Spinal cord (tissue), 10 donors: Measurements from ENCODE around the gene RHAG. TPM values are rescaled to one million over a fixed set of nuclear protein-coding genes. Genes with fewer than 3 reads are reported as not detected.

Source experiments
- DNase-seq, 6 donors: peaks; one replicate each; pipeline versions ENCODE4 v3.0.0 to v3.0.0-alpha.2; 2013 to 2015; ENCODE audit warnings: low spot score in 6 of 6, low read depth in 4 of 6
- H3K27ac ChIP-seq: one replicate; pipeline ENCODE4 v1.5.1; 2013; ENCODE audit warnings: low read depth, low read length, control low read depth
- H3K27me3 ChIP-seq: one replicate; pipeline ENCODE4 v1.6.1; 2013; ENCODE audit warnings: low read length; ENCODE audit not compliant: control insufficient read depth, insufficient read depth
- H3K36me3 ChIP-seq: one replicate; pipeline ENCODE4 v1.6.1; 2013; ENCODE audit warnings: low read length; ENCODE audit not compliant: control insufficient read depth, insufficient read depth
- H3K4me1 ChIP-seq: one replicate; pipeline ENCODE4 v1.6.1; 2013; ENCODE audit warnings: low read length; ENCODE audit not compliant: control insufficient read depth, insufficient read depth
- H3K4me3 ChIP-seq: one replicate; pipeline ENCODE4 v1.5.1; 2013; ENCODE audit warnings: low read depth, low read length, control low read depth
- H3K9me3 ChIP-seq: one replicate; pipeline ENCODE4 v1.6.1; 2013; ENCODE audit warnings: low read length; ENCODE audit not compliant: control insufficient read depth, insufficient read depth
- WGBS: methylation state at CpG from one replicate; pipeline ENCODE4 v1.1.5; 2013; ENCODE audit warnings: missing lambda C conversion rate; ENCODE audit not compliant: insufficient coverage; 5-methylcytosine and 5-hydroxymethylcytosine counted together
- polyA plus RNA-seq, 2 donors: library from polyadenylated mRNA; unstranded; fragments of 120-200 nt; gene quantifications; one replicate each; pipeline ENCODE4 v1.2.1, GENCODE V29; 2013; ENCODE audit not compliant: insufficient read length in 2 of 2
- total RNA-seq, 2 donors: library from RNA; depleted of rRNA in 1 of 2; stranded (reverse); fragments of 120-200 nt in 1 of 2; fragments of >200 nt in 1 of 2; gene quantifications; one replicate each; pipeline versions ENCODE4 v1.2.3 to v1.2.4, GENCODE V29; 2013 to 2014
- donor health status: healthy.

The RHAG gene
- total and polyA plus RNA-seq, 4 donors, result 0.27 to 11.0 (median 1.5) TPM

DNA sequence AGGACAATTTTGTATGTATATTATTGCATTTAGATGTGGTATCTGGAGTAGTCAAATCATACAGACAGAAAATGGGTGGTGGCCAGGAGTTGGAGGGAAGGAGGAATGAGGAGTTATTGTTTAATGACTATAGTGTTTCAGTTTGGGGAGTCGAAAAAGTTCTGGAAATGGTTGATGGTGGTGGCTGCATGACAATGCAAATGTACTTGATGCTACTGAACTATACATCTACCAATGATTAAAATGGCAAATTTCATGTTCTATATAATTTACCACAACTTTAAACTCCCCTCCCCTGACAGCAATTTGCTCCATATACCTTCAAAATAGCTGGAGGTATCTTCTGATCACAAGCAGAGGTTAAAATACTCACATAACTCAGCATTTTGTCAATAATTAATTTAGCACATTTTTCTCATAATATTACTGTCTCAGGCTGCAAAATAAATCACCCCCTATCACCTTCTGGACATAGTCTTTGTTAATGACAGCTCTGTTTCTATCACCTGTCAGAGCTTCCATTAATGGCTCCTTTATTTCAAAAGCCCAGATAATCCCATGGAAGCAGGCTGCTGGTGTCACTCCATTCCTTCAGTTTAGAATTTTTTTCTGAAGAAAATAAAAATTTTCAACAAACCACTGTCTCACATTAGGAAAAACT lies 25.7 kb upstream of the RHAG start:
- WGBS, result no CpG with 5 or more reads among the region's 1 CpG
- Histone ChIP-seq H3K9me3 (no peaks in the 10 kb centered on the region), H3K36me3 (no peaks in the 10 kb centered on the region), H3K27ac (no peak overlapping the region), H3K4me3 (no peak overlapping the region), H3K27me3 (no peaks in the 10 kb centered on the region), H3K4me1 (no peaks in the 10 kb centered on the region)
- DNase-seq, result no peak

- Histone ChIP-seq H3K9me3 (no peaks in the 10 kb centered on the region), H3K36me3 (no peaks in the 10 kb centered on the region), H3K4me1 (no peaks in the 10 kb centered on the region), H3K27me3 (no peaks in the 10 kb centered on the region), H3K4me3 (no peak overlapping the region), H3K27ac (no peak overlapping the region)
- WGBS, result no CpG with 5 or more reads among the region's 1 CpG
- DNase-seq, result no peak
Observed at GRCh38 chr6:49653942-49654341, 17.3 kb upstream of the RHAG start.

- Histone ChIP-seq H3K4me3 (no peak overlapping the region), H3K9me3 (no peaks in the 10 kb centered on the region), H3K27ac (no peak overlapping the region), H3K27me3 (no peaks in the 10 kb centered on the region), H3K4me1 (no peaks in the 10 kb centered on the region), H3K36me3 (no peaks in the 10 kb centered on the region)
- no CpG with 5 or more reads among the region's 2 CpGs for WGBS
- DNase-seq, result no peak
Observed at GRCh38 chr6:49653438-49653837, 16.8 kb upstream of the RHAG start.

- no peak for DNase-seq
- WGBS, result 80% methylated on average over 1 of the region's 2 CpGs
- H3K27ac ChIP-seq, result no peak overlapping the region
- no peaks in the 10 kb centered on the region for H3K27me3 ChIP-seq
- no peaks in the 10 kb centered on the region for H3K36me3 ChIP-seq
- H3K9me3 ChIP-seq, result no peaks in the 10 kb centered on the region
- no peaks in the 10 kb centered on the region for H3K4me1 ChIP-seq
- H3K4me3 ChIP-seq, result no peak overlapping the region
Observed at GRCh38 chr6:49651239-49651638, 14.6 kb upstream of the RHAG start.

- H3K4me3 ChIP-seq, result no peak overlapping the region
- no peaks in the 10 kb centered on the region for H3K36me3 ChIP-seq
- no peaks in the 10 kb centered on the region for H3K9me3 ChIP-seq
- no CpG with 5 or more reads among the region's 1 CpG for WGBS
- H3K4me1 ChIP-seq, result no peaks in the 10 kb centered on the region
- H3K27ac ChIP-seq, result no peak overlapping the region
- DNase-seq, result no peak
- H3K27me3 ChIP-seq, result no peaks in the 10 kb centered on the region
Observed at GRCh38 chr6:49649988-49650387, 13.3 kb upstream of the RHAG start.

DNA sequence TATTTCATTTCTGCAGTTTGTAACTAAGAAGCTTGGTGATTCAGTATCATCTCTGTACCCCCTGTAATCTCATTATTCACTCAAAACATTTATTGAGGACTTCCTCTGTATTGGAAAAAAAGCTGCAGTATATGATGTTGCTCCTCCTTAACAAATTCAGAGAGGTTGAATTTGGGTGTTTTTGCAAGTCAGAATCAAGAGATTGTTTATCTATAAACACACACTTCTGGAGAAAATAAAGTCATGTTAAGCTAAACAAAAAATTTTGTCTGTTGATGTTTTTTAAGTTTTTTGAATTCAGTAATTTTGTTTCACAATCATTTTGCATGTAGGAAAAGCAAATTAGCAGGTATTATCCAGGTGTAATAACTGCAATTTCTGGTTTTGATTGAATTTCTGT lies 11.4 kb upstream of the RHAG start:
- no peaks in the 10 kb centered on the region for H3K27me3 ChIP-seq
- H3K36me3 ChIP-seq, result no peaks in the 10 kb centered on the region
- DNase-seq, result no peak
- H3K27ac ChIP-seq, result no peak overlapping the region
- H3K9me3 ChIP-seq, result no peaks in the 10 kb centered on the region
- H3K4me3 ChIP-seq, result no peak overlapping the region
- H3K4me1 ChIP-seq, result no peaks in the 10 kb centered on the region

DNA sequence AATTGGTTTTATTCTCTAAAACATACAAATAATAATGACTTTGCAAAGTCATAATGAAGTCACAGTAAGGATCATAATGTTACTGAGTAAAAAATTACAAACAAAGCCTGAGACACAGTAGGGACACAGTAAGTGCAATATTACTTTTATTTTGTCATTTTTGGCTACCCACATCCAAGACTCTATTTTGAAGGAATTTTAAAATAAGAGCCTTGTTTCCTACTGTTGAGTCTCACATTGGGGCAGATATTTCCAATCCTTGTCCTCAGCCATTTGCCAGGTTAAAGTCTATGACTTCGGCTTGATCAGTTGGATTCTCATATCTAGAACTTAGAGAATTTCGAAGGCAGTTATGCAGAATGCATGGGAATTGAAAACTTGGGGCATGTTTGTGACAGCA lies 10.8 kb upstream of the RHAG start:
- WGBS, result no CpG with 5 or more reads among the region's 2 CpGs
- Histone ChIP-seq H3K27ac (no peak overlapping the region), H3K9me3 (no peaks in the 10 kb centered on the region), H3K27me3 (no peaks in the 10 kb centered on the region), H3K4me3 (no peak overlapping the region), H3K36me3 (no peaks in the 10 kb centered on the region), H3K4me1 (no peaks in the 10 kb centered on the region)
- no peak for DNase-seq

DNA sequence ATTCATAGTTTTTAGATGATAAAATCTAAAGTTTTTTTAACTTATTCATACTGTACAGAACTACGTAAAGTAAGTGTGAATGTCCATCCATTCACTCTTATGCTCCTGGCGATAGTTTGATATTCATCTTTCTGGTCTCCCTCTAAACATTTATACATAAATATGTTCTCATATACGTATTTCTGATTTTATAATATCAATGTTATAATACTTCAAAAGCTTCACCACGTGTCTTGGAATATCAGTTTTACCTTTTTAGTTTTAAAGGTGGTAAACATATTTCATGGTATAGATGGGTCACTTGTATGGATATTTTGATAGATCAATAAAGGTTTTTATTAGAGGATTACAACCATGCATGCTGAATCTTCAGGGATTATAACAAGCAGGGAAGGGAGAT lies 10.3 kb upstream of the RHAG start:
- no peak for DNase-seq
- H3K36me3 ChIP-seq, result no peaks in the 10 kb centered on the region
- WGBS, result no CpG with 5 or more reads among the region's 4 CpGs
- H3K27ac ChIP-seq, result no peak overlapping the region
- no peaks in the 10 kb centered on the region for H3K9me3 ChIP-seq
- H3K4me1 ChIP-seq, result no peaks in the 10 kb centered on the region
- no peak overlapping the region for H3K4me3 ChIP-seq
- no peaks in the 10 kb centered on the region for H3K27me3 ChIP-seq

GRCh38 chr6:49646130-49646824 lies 9.6 kb upstream of the RHAG start:
- Histone ChIP-seq H3K4me3 (no peak overlapping the region), H3K27me3 (no peaks in the 10 kb centered on the region), H3K27ac (no peak overlapping the region), H3K4me1 (no peaks in the 10 kb centered on the region), H3K9me3 (no peaks in the 10 kb centered on the region), H3K36me3 (no peaks in the 10 kb centered on the region)
- 100% methylated on average over 2 of the region's 3 CpGs for WGBS
- no peak for DNase-seq

- H3K27ac ChIP-seq, result no peak overlapping the region
Observed at GRCh38 chr6:49645139-49645538, 8.5 kb upstream of the RHAG start.

More at GRCh38 chr6:49645139-49645538, 8.5 kb upstream of the RHAG start:
- H3K27me3 ChIP-seq, result no peaks in the 10 kb centered on the region
- H3K36me3 ChIP-seq, result no peaks in the 10 kb centered on the region
- no peaks in the 10 kb centered on the region for H3K9me3 ChIP-seq
- H3K4me3 ChIP-seq, result no peak overlapping the region
- no CpG with 5 or more reads among the region's 3 CpGs for WGBS
- H3K4me1 ChIP-seq, result no peaks in the 10 kb centered on the region
- no peak for DNase-seq
